Esophagus muscularis mucosa (tissue), 4 donors: ENCODE results near the gene TIMM21. TPM values are rescaled to one million over a fixed set of nuclear protein-coding genes. Genes with fewer than 3 reads are reported as not detected.

Experiments used
- DNase-seq: peaks from one replicate; pipeline ENCODE4 v3.0.0-alpha.2; 2017; ENCODE audit errors: extremely low spot score
- H3K27ac ChIP-seq, 4 donors: fragments of 200-600 bp; sonication (generic); replicated peaks in 1 of 4; 1 replicate in 3 of 4; 2 replicates in 1 of 4; pipeline ENCODE4 v1.5.1; 2016 to 2019; ENCODE audit warnings: mild to moderate bottlenecking in 1 of 4
- H3K27me3 ChIP-seq, 4 donors: fragments of 200-600 bp; sonication (generic); one replicate each; pipeline versions ENCODE4 v1.5.1 to v1.6.0; 2016 to 2019
- H3K36me3 ChIP-seq, 4 donors: fragments of 200-600 bp; sonication (generic); one replicate each; pipeline ENCODE4 v1.5.1; 2016 to 2019
- H3K4me1 ChIP-seq, 4 donors: fragments of 200-600 bp; sonication (generic); one replicate each; pipeline ENCODE4 v1.5.1; 2016 to 2019
- H3K4me3 ChIP-seq, 4 donors: fragments of 200-600 bp; sonication (generic); 1 replicate in 2 of 4; 2 replicates in 2 of 4; pipeline ENCODE4 v1.5.1; 2016 to 2019; ENCODE audit warnings: mild to moderate bottlenecking in 4 of 4, moderate library complexity in 1 of 4
- H3K9me3 ChIP-seq, 4 donors: fragments of 200-600 bp; sonication (generic); 1 replicate in 3 of 4; 2 replicates in 1 of 4; pipeline ENCODE4 v1.5.1; 2016 to 2019
- EP300 ChIP-seq: sonication (generic); formaldehyde crosslinking; IDR thresholded peaks from one replicate; pipeline ENCODE4 v1.6.1; 2017; ENCODE audit warnings: antibody characterized with exemption
- POLR2A ChIP-seq: fragments of 450-650 bp; IDR thresholded peaks from one replicate; pipeline ENCODE4 v1.6.1; 2017; ENCODE audit warnings: antibody characterized with exemption, moderate library complexity, mild to moderate bottlenecking, low read depth
- POLR2AphosphoS5 ChIP-seq, 2 donors: sonication (generic); formaldehyde crosslinking; IDR thresholded peaks; one replicate each; pipeline ENCODE4 v1.6.1; 2017; ENCODE audit warnings: antibody characterized with exemption in 2 of 2
- WGBS: methylation state at CpG from one replicate; pipeline ENCODE4 v1.1.5; 2018; 5-methylcytosine and 5-hydroxymethylcytosine counted together
- intact Hi-C: fragments of 100-400 bp; cut with DNase I; formaldehyde crosslinking; loops from one replicate; pipeline ENCODE4 v1.15.1; 2023
- total RNA-seq, 4 donors: library from RNA; depleted of rRNA; stranded (reverse); fragments of >200 nt; gene quantifications; one replicate each; pipeline versions ENCODE4 v1.1.0 to v1.2.1, GENCODE V29; 2016
- TF ChIP-seq, protein P1 (sequence below), 3 experiments: fragments of 200-600 bp in 2 of 3; fragments of 450-650 bp in 1 of 3; sonication (generic) in 2 of 3; IDR thresholded peaks; one replicate each; pipeline ENCODE4 v1.5.1; 2017 to 2019; ENCODE audit warnings: antibody characterized with exemption in 3 of 3, mild to moderate bottlenecking in 2 of 3, moderate library complexity in 1 of 3

Gene TIMM21
- total RNA-seq, 4 donors from 2014 or later: 39.7 to 55.6 (median 46.7) TPM

DNA sequence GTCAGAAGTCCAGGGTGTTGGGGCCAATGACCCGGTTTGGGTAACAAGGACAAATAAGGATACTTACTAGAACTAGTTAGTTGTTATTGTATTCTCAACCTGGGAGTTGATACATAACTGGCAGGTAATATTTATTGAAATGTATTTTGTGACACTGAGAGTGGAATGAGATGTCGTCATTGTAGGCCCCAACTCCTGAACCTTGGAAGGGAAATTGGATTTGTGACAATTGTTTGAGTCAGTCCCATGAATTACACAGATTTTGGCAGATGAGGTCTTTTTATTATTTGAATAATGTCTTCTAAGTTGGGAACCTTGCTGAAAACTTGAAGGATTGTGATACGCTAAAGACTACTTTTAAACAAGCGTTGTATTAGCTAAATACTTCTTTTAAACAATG is 5.1 kb downstream of the TIMM21 start:
- peaks cover 31 to 50% (median 45%) of the 10 kb centered on the region in 4 donors for H3K4me1 ChIP-seq
- no peaks in the 10 kb centered on the region for H3K9me3 ChIP-seq
- no peaks in the 10 kb centered on the region for H3K27me3 ChIP-seq
- no peak overlapping the region for H3K27ac ChIP-seq
- TF ChIP-seq POLR2AphosphoS5 (IDR thresholded peaks at IDR 0.05): no peak
- TF ChIP-seq POLR2A: no peak
- no peak for TF ChIP-seq EP300
- TF ChIP-seq, protein P1, sequence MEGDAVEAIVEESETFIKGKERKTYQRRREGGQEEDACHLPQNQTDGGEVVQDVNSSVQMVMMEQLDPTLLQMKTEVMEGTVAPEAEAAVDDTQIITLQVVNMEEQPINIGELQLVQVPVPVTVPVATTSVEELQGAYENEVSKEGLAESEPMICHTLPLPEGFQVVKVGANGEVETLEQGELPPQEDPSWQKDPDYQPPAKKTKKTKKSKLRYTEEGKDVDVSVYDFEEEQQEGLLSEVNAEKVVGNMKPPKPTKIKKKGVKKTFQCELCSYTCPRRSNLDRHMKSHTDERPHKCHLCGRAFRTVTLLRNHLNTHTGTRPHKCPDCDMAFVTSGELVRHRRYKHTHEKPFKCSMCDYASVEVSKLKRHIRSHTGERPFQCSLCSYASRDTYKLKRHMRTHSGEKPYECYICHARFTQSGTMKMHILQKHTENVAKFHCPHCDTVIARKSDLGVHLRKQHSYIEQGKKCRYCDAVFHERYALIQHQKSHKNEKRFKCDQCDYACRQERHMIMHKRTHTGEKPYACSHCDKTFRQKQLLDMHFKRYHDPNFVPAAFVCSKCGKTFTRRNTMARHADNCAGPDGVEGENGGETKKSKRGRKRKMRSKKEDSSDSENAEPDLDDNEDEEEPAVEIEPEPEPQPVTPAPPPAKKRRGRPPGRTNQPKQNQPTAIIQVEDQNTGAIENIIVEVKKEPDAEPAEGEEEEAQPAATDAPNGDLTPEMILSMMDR (IDR thresholded peaks at IDR 0.05): no peak
- no peak overlapping the region for H3K4me3 ChIP-seq
- peaks cover 23 to 59% (median 36%) of the 10 kb centered on the region in 4 donors for H3K36me3 ChIP-seq
- intact Hi-C loops: no loop called here
- 78% methylated on average over 4 of the region's 4 CpGs for WGBS
- DNase-seq: no peak

GRCh38 chr18:74153793-74154192 is 5.5 kb downstream of the TIMM21 start:
- H3K27me3 ChIP-seq: no peaks in the 10 kb centered on the region
- no peak overlapping the region for H3K4me3 ChIP-seq
- DNase-seq: no peak
- 95% methylated on average over 4 of the region's 4 CpGs for WGBS
- no peak overlapping the region for H3K27ac ChIP-seq
- H3K36me3 ChIP-seq: peaks cover 27 to 64% (median 40%) of the 10 kb centered on the region in 4 donors
- H3K4me1 ChIP-seq: peaks cover 31 to 49% (median 45%) of the 10 kb centered on the region in 4 donors
- H3K9me3 ChIP-seq: no peaks in the 10 kb centered on the region
- no peak for TF ChIP-seq EP300
- TF ChIP-seq POLR2A: no peak
- TF ChIP-seq, protein P1 (IDR thresholded peaks at IDR 0.05): no peak
- no peak for TF ChIP-seq POLR2AphosphoS5 (IDR thresholded peaks at IDR 0.05)
- intact Hi-C loops: no loop called here

- DNase-seq: no peak
- Histone ChIP-seq H3K36me3 (peaks cover 34 to 73% (median 48%) of the 10 kb centered on the region in 4 donors), H3K9me3 (no peaks in the 10 kb centered on the region), H3K27ac (no peak overlapping the region), H3K4me3 (no peak overlapping the region), H3K27me3 (no peaks in the 10 kb centered on the region), H3K4me1 (peaks cover 22 to 40% (median 36%) of the 10 kb centered on the region in 4 donors)
- WGBS: 85% methylated on average over 4 of the region's 4 CpGs
- intact Hi-C loops: no loop called here
- TF ChIP-seq POLR2A (no peak), EP300 (no peak), POLR2AphosphoS5 (IDR thresholded peaks at IDR 0.05) (no peak)
- TF ChIP-seq, protein P1 (IDR thresholded peaks at IDR 0.05): no peak
Observed at GRCh38 chr18:74154716-74155115, 6.4 kb downstream of the TIMM21 start.

GRCh38 chr18:74155276-74155675 is 7.0 kb downstream of the TIMM21 start:
- intact Hi-C loops: no loop called here
- TF ChIP-seq EP300 (no peak), POLR2AphosphoS5 (IDR thresholded peaks at IDR 0.05) (no peak), POLR2A (no peak)
- TF ChIP-seq, protein P1 (IDR thresholded peaks at IDR 0.05): no peak
- H3K4me3 ChIP-seq: no peak overlapping the region
- no peaks in the 10 kb centered on the region for H3K27me3 ChIP-seq
- peaks cover 39 to 78% (median 54%) of the 10 kb centered on the region in 4 donors for H3K36me3 ChIP-seq
- 90% methylated on average over 4 of the region's 4 CpGs for WGBS
- peaks cover 16 to 35% (median 30%) of the 10 kb centered on the region in 4 donors for H3K4me1 ChIP-seq
- no peaks in the 10 kb centered on the region for H3K9me3 ChIP-seq
- no peak overlapping the region for H3K27ac ChIP-seq
- DNase-seq: no peak
